ENCODE measurements around the gene COX5A.
"Not testable (repeated sequence)": the region's sequence is repeated elsewhere in the genome, so short reads cannot be mapped to it uniquely, and the experiment has no call there.

Gene COX5A

DNA sequence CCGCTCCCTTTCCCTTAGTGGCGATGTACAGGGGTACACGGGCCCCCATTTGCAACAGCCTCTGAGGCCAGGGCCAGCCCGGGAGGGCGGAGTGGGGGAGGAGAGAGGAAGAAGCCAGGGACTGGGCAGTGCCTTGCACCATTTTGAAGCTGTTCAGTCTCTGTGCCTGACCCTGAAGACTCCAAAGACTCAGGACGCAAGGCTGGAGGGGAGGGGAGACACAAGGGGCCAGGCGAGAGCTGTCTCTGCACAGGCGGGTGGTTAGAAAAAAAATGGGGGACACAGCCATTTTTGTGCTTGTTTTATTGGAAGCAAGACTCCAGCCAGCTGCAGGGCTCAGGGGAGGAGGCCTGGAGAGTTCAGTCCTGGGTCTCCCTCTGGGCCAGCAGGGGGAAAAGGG lies 17.1 kb upstream of the COX5A start:
- no peak for DNase-seq

DNA sequence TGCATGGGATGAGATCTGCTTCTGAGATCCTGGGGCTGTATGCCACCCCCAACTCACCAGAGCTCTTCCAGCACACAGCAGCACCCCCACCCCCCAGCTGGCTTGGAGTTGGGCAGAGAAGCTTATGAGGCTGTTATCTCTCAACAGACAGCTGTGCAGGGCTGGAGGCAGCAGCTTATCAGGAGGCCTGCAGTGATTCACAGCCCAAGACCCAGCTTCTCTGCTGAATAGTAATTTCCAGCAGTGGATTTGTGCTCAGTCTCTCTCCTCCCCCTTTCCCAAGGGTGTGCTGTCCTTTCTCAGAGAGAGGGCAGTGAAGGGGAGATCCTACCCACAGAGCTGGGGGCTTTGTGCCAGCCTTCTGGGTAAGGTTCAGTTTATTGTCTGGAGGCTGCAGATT lies 16.6 kb upstream of the COX5A start:
- peak; percentile 10 for DNase-seq

DNA sequence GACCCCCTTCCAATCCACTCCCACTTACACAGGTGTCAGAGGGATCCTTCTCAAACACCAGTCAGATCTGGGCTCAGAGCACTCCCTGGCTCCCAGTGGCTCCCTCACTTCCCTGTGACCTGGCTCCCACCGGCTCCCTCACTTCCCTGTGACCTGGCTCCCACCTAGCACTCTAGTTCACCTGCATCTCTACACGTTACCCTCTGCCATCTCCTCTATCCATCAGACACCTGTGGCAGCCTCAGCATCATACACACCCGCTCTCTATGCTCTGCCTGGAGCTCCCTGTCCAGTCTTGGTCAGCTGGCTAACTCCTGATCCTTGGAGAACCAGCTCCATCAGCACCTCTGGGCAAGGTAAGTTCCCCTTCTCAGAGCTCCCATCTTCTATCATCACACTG lies 13.1 kb upstream of the COX5A start:
- no peak for DNase-seq

DNA sequence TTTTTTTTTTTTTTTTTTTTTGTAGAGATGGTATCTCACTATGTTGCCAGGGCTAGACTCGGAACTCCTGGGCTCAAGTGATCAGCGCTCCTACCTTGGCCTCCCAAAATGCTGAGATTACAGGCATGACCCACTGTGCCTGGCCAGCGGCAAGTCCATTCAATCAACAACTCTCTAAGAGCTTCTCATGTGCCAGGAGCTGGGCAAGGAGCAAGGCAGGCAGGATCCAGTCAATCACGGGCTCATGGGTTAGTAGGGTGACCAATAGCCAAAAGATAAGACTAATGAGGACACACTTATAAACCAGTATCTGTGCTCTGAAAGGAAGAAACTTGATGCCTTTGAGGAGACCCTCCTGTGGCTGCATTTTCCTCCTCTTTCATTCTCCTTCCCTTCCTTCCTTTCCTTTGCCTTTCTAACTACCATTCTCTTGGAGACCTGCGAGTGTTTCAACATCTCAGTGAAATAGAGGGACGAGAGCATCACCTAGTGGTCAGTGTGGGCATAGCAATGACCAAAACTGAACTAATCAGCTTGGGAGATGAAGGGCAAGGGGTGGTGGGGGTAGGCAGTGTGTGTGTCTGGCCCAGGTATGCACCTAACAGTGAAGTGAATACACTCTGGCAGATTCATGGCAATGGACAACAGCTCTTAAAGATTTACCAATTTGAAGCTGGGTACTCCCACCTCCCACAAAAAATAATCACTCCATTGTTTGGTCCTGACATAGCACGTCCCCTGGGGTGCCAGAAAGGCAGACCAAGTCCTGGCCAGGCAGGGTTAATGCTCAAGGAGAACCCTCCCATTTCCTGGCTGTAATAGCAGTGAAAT lies 12.4 kb upstream of the COX5A start:
- peak; percentile 14 for DNase-seq

DNA sequence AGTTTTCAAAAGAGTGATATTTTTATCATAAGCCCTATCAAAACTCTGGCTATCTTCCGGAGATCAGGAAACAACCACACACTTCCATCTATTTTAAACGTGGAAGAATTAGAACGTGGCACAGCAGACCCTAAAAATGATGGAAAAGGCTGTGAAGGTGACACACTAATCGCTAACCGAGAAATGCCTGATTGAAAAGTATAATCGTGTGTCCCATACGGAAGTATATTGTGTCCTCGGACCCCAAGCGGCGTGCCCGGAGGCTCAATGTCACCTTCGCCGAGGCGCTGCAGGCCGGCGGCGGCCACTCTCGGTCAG lies 642 bp downstream of the COX5A start:
- no peak for DNase-seq

DNA sequence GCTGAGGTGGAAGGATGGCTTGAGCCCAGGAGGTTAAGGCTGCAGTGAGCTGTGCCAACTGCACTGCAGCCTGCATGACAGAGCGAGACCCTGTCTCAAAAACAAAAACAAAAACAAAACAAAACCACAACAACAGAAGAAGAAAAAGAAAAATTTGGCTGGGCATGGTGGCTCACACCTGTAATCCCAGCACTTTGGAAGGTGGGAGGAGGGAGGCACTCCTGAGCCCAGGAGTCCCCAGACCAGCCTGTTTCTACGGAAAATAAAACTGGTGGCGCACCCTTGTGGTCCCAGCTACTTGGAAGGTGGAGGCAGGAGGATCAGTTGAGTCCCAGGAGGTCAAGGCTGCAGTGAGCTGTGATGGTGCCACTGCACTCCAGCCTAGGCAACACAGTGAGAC lies 2.7 kb downstream of the COX5A start:
- not testable (repeated sequence) for DNase-seq

DNA sequence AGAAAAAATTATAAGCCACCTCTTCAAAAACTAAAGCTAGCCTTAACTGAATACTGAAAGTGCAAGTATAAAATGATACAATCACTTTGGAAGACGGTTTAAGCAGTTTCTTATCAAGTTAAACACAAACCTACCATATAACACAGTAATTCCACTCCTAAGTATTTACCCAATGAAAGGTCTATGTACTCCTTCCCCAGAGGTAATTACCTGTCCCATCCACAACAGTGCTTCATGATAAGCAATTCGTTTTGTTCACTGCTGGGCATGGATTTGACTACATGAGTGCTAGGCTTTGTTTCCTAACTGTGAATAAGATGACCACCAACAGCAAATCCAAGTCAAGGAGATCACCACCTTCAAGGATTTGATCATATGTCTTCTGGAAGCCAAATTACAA lies 4.3 kb downstream of the COX5A start:
- no peak for DNase-seq

DNA sequence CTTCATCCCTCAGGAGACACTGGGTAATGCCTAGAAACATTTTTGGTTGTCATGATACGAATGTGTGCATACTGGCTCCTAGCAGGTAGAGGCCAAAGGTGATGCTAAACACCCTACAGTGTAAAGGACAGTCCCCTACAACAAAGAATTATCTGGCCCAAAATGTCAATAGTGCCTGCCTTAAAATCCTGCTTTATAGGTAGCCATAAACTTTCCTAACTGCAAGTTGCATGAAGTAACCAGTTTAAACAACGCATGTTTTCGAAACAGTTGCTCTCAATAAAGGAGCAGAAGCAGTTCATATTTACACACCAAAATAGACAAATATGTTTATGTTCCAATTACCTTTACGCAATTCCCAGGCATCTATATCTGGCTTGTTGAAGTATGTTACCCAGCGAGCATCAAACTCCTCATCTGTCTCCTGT lies 9.1 kb downstream of the COX5A start:
- no peak for DNase-seq

DNA sequence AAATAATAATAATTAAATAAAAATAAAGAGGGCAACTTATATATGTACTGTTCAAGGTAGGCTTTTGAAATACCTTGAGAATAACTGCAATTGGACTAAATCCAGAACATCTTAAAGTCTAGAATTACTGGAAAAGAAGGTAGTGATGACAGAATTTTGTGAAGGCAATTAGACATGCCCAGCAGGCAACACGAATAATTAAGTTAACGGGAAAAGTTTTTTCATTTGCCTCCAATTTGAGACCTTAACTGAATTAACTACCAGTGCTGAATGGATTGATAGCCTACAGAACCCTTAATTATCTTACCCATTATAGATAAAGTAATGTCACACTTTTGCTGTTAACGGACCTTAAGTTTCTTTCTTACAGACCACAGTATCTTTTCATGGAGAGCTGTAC lies 13.3 kb downstream of the COX5A start:
- DNase-seq = no peak

DNA sequence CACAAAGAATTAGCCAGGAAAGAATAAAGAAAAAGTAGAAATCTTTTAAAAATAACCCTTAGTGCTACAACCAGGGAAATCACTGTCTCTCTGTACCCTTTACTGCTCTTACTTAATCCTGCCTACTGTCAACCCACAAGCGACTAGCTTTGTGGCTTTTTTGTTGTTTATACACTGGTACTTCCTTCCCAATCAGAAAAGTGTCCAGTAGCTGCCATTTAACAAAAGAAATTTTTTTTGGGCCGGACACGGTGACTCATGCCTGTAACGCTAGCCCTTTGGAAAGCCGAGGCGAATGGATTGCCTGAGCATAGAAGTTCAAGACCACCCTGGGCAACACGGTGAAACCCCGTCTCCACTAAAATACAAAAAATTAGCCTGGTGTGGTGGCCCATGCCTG lies 17.4 kb downstream of the COX5A start:
- DNase-seq = no peak

DNA sequence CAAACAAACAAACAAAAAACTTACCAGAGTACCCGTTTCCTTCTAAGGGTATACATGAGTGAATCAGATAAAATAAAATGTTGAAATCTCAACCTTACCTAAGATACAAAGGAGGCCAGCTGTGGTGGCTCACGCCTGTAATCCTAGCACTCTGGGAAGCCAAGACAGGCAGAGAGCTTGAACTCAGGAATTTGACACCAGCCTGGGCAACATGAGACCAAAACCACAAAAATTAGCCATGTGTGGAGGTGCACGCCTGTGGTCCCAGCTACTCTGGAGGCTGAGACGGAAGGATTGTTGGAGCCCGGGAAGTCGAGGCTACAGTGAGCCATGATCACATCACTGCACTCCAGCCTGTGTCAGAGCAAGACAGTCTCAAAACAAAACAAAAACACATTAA lies 20.2 kb downstream of the COX5A start:
- no peak for DNase-seq

DNA sequence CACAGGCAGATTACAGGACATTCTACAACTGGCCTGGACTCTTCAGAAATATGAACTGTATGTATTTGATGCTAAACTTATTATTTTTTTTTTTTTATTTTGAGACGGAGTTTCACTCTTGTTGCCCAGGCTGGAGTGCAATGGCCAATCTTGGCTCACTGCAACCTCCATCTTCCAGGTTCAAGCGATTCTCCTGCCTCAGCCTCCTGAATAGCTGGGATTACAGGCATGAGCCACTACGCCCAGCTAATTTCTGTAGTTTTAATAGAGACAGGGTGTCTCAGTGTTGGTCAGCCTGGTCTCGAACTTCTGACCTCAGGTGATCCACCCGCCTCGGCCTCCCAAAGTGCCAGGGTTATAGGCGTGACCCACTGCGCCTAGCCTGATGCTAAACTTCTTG lies 24.1 kb downstream of the COX5A start:
- not testable (repeated sequence) for DNase-seq

DNA sequence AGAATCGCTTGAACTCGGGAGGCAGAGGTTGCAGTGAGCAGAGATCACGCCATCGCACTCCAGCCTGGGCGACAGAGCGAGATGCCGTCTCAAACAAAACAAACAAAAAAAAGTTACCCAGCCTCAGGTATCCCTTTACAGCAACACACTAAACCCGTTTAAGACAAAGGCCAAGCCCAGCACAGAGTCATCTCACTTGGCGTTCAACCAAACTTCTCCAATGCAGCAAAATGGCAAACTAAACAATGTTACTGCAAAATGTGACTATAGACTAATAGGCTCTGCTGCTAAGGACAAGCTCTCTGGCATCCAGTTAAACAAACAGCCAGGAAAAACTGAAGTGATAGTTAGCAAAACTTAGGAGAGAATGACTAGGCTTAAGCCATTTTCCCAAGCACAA lies 24.8 kb downstream of the COX5A start:
- DNase-seq = no peak

DNA sequence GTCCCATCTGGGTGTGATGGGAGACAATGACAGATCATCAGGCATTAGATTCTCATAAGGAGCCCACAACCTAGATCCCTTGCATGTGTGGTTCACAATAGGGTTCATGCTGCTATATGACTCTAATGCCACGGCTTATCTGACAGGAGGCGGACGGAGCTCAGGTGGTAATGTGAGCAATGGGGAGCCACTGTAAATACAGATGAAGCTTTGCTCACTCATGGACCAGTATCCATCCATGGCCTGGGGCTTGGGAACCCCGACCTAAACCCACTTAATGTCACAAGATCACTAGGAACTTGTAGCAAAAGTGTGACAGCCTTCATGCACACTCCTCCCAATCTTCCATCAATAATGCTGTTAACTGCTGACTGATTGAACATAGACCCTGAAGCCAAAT lies 29.2 kb downstream of the COX5A start:
- no peak for DNase-seq

DNA sequence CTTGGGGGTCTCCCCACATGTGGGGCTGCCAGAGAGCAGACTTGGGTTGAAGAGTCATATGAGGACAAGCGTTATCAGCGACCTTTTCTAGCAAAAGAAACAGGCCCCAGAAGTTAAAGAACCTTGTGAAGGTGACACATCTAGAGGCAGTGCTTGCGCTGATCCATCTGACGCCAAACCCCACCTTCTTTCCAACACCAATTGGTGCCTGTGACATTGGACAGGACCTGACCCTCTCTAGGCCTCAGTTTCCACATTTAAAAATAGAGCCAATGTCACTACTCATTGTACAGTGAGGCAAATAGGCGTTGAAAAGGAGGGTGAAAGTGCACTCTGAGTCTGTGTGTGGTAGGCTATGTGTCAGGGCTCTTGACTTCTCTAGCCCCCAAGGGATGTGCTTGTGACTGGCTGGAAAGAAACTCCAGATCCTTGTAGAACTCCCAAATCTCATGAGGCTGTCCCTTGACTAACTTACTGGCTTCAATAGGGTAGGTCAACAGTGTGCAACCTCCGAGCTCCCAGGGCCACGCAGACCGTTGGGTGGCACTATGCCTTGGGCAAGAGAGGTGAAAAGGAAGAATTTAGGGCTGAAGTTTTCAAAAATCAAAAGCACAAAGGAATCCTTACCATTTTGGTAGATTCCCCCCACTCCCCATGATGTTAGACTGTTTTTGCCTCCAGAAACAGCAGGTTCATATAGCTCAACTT lies 30.6 kb downstream of the COX5A start:
- DNase-seq = no peak

DNA sequence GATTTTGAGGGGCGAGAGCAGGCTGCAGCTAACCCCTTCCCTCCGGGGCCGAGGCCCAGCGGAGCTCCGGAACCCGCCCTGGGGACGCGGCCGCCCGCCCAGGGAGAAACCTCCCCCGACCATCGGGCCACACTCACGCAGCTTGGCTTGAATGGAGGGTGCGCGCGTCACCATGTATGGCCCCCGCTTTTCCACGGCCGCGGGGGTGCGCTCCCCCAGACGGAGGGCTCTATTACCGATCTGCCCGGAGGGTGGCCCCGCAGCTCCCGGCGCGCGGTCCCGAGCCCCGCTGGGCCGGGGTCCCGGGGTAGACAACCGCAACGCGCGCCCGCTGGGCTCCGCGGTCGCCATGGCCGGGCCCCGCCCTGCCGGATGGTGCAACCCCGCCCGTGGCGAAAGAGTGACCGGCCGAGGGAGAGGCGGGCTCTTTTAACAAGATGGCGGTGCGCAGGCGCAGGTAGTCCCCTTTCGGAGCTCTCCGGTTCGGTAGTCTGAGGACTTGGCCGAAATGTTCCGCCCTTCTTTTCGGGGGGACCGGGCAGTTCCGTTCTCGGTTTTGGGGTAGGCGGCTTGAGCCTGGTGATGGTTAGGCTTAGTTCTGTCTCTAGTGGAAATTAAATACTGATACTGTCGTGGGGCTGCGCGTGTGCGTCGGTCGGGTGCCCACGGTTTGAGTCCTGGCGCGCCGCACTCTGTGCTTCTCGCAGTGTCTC lies 31.3 kb downstream of the COX5A start, which contains the start of gene FAM219B:
Gene FAM219B, minus strand, starts transcription at position 402 of the 713 bp plus-strand sequence. Its CDS starts 51 bp downstream, at position 351.
- DNase-seq = peak; percentile 87

DNA sequence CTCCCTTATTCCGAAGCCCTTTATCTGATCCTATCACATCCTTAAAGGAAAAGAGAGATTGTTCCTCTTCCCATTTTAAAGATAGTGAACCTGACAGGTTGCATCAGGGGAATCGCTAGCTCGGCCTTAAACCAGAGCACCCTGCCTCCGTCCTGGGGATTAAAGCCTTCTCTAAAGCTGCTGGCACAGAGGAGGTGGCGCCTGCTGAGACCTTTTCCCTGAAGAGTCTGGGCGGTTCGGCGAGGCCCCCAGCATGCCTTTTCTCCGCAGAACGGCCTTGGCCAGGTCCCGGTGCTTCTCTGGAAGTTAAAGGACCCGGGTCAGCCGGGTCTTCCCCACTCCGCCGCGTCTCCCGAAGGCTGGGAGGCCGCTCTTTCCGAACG lies 31.8 kb downstream of the COX5A start:
- DNase-seq = no peak

DNA sequence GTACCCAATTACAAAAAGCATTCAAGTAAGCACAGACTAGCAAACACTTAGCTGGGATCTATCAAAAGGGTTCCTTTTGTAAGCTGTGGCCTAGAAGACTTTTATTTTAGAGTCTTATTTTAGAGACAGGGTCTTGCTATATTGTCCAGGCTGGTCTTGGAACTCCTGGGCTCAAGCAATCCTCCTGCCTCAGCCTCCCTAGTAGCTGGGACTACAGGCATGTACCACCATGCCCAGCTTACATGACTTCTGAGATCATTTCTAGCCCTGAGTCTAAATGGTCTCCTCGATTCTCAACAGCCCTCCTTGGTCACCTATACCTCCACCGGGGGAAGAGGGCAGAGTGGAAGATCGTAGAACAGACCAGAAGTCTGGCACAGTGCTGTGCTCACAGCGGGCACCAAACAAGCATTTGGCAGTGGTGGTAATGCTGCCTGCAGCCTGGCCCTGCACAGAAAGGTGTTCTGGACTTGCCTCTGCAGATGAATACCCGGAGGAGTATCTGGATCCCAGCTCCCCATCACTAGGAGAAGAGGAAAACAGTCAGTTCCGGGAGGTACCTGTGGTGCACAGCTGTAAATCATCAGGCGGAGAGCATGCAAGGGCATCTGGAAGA lies 33.6 kb downstream of the COX5A start:
- no peak for DNase-seq

DNA sequence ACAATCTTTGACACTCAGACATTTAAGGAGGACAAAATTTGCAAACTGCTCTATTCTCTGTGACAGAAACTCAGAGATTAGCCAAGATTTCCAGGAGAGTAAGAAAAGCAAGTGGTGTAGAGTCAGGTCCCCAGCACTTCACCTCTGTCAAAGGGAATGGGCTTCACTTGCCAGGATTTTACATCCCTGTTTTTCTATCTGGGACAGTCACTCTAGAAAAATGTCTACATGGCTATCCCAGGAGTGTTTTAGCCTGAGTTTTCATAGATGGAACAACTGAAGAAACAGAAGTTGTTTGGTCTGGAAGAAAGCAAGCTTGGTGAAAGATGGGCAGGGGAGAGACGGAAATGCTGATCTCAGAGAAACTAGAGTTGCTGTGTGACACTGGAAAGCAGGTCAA lies 34.2 kb downstream of the COX5A start:
- no peak for DNase-seq

DNA sequence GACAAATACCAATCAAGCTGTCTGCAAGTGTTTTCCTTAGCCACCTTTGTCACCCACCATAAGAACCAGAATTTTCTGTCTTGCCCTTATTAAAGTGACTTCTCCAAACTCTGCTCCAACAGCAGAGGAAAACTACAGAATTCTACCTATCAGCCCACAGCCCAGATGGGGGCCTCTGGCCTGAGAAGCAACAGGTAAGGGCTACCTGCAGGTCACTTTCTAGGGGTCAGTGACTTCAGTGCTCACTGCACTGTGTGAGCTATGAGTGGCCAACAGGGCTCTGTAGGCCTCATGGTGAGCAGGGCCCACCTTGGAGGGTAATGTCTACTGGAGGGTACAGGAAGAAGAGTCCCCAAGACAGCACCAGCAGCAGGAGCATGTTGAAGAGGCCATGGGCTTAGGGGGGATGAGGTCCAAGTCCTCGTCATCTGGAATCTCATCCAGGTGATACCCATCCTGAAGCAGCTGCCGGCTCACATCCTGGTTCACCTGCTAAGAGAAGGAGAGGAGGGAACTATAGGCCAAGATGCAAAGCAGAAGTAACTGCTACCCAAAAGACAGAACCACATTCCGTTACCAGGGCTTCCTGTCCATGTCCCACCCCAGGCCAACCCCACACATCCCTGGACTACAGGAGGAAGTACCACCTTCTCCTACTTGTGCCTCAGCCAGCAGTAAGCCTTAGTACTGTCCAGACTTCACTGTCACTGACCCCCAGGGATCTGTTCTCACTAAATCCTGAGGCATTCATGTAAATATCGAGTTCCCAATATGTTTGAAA lies 35.4 kb downstream of the COX5A start:
- DNase-seq = no peak

DNA sequence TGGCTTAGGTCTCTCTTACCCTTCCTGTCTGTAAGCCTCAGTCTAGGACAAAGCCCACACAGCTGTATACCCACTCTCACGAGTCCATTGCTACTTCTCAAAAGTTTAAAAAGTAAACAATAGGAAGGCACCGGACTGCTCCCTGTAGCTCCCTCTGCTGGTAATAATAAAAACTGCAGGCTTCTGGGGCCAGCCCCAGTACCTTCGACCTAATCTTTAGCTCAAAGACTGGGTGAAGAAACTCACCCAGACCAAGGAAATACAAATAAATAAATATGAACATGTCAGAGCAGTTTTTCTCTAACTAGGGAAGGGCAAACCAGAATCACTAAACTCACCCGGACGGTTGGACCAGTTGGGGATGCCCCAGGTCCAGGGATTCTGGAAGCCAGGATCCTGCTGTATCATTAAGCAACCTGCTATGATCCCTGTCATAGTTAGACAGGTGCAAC lies 36.2 kb downstream of the COX5A start:
- no peak for DNase-seq

DNA sequence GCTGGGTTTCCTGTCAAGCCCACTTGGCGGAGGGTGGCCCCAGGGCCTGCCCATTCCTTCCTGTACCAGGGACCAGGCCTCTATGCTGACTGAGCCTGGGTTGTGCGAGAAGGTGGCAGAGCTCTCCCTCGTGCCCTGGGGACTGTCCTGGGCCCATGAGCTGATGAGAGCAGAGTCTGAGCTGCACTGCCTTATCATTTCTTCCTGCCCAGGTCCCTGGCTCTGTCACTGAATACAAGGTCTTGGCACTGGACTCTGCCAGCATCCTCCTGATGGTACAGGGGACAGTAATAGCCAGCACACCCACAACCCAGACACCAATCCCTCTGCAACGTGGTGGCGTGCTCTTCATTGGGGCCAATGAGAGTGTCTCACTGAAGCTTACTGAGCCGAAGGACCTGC lies 40.6 kb downstream of the COX5A start:
- no peak for DNase-seq

DNA sequence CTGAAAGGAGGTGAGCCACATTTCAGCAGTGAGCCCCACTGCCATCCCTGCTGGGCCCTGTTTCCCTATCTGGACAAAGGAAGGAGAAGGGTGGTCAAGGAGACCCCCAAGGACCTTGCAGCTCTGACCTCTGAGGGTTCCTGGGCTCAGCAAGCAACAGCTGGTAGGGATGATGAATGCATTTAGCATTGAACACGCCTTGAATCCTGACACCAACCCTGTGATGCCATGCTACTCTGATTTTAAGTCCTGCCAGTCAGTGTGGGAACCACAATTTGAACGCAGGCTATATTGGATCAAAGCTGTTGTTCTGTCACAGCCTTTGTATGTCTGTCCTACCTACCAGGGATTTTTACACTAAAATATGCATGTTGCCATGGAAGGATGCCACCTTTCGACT lies 41.6 kb downstream of the COX5A start:
- no peak for DNase-seq

Data from amniotic stem cell (primary cell).